K562 (cell line): ENCODE results near the gene PPP1R10. TPM values are rescaled to one million over a fixed set of nuclear protein-coding genes. Genes with fewer than 3 reads are reported as not detected.
A peak's percentile ranks its signal among the peaks of the same experiment; 100 is the strongest.

Experiments used
- CBX3 ChIP-seq, 2 experiments: IDR thresholded peaks; 1 replicate in 1 of 2; 2 replicates in 1 of 2; pipeline ENCODE4 v1.6.1; 2012; ENCODE audit warnings: inconsistent platforms in 2 of 2, low read length in 2 of 2, borderline replicate concordance in 1 of 2, control low read depth in 1 of 2
- MBD1 ChIP-seq: fragments of 250-450 bp; sonication (Bioruptor Pico); IDR thresholded peaks from 2 replicates; pipeline ENCODE4 v1.8.0; 2022; ENCODE audit warnings: inconsistent platforms
- MBD2 ChIP-seq: sonication (generic); IDR thresholded peaks from 2 replicates; pipeline ENCODE4 v1.6.1; 2016; ENCODE audit warnings: low read depth, borderline replicate concordance
- NR2C2 ChIP-seq, 2 experiments: fragments of 200-800 bp in 1 of 2; sonication (Bioruptor generic) in 1 of 2; sonication (generic) in 1 of 2; formaldehyde crosslinking in 1 of 2; IDR thresholded peaks; 2 replicates each; pipeline versions ENCODE4 v1.6.1 to v1.8.0; 2016 to 2022; ENCODE audit warnings: mild to moderate bottlenecking in 1 of 2, missing compliant biosample characterization in 1 of 2, missing genetic modification characterization in 1 of 2, missing genetic modification reagents in 1 of 2
- POLR3G ChIP-seq: IDR thresholded peaks from 2 replicates; pipeline ENCODE4 v1.6.1; 2011; ENCODE audit not compliant: insufficient read length, insufficient replicate concordance; ENCODE audit errors: extremely low read depth
- TRIM24 ChIP-seq, 2 experiments: fragments of 450-650 bp; IDR thresholded peaks; 2 replicates each; pipeline ENCODE4 v1.6.1; 2016
- ZC3H11A ChIP-seq: IDR thresholded peaks from 2 replicates; pipeline ENCODE4 v1.6.1; 2012; ENCODE audit warnings: low read depth, low read length, improper control_type of control experiment
- ZNF232 ChIP-seq: sonication (generic); formaldehyde crosslinking; IDR thresholded peaks from 2 replicates; pipeline ENCODE4 v1.8.0; 2022; ENCODE audit warnings: mild to moderate bottlenecking, missing genetic modification reagents
- polyA plus RNA-seq, 8 experiments: library from polyadenylated mRNA; depleted of rRNA in 4 of 8; stranded (reverse) in 5 of 8; unstranded in 3 of 8; fragments of >200 nt; fragmentation: Nextera tagmentation in 2 of 8; fragmentation: Illumina TruSeq in 1 of 8; extraction: Ambion mirVana in 2 of 8; extraction: Trizol in 1 of 8; gene quantifications; 2 replicates each; pipeline versions ENCODE4 v1.2.1 to v1.2.3, GENCODE V29; 2011 to 2014; ENCODE audit warnings: inconsistent platforms in 1 of 8, missing spikeins in 1 of 8
- total RNA-seq, 7 experiments: library from RNA; depleted of rRNA in 6 of 7; stranded (reverse); fragments of >200 nt in 6 of 7; fragmentation: Illumina TruSeq in 2 of 7; extraction: Trizol in 2 of 7; gene quantifications; 2 replicates each; pipeline versions ENCODE4 v1.2.1 to v1.2.3, GENCODE V29; 2011 to 2021; ENCODE audit warnings: low replicate concordance in 1 of 7
- TF ChIP-seq, protein P1 (sequence below): sonication (generic); formaldehyde crosslinking; IDR thresholded peaks from 2 replicates; pipeline ENCODE4 v1.8.1; 2022; ENCODE audit warnings: missing genetic modification reagents
- TF ChIP-seq, protein P2 (sequence below): fragments of 450-650 bp; IDR thresholded peaks from 2 replicates; pipeline ENCODE4 v1.6.1; 2016; ENCODE audit warnings: borderline replicate concordance
- TF ChIP-seq, protein P3 (sequence below): fragments of 250-450 bp; sonication (Bioruptor Pico); IDR thresholded peaks from 2 replicates; pipeline ENCODE4 v1.8.0; 2022; ENCODE audit warnings: moderate library complexity, mild to moderate bottlenecking, inconsistent platforms
- TF ChIP-seq, protein P4 (sequence below), 2 experiments: fragments of 450-650 bp in 1 of 2; sonication (generic) in 1 of 2; formaldehyde crosslinking in 1 of 2; IDR thresholded peaks in 1 of 2; conservative IDR thresholded peaks in 1 of 2; 2 replicates each; pipeline versions ENCODE4 v1.6.1 to v1.8.1; 2016 to 2023; ENCODE audit warnings: mild to moderate bottlenecking in 2 of 2, moderate library complexity in 2 of 2, inconsistent platforms in 1 of 2, missing genetic modification reagents in 1 of 2

The PPP1R10 gene
- total and polyA plus RNA-seq, 9 of the 15 experiments (the other 6 are each of a cell fraction or from before 2014, with no cell fraction given): 14.1 to 65.5 (median 32.6) TPM

GRCh38 chr6:30571075-30571761 is 45.8 kb downstream of the PPP1R10 start, which contains the start of gene ABCF1 (continued):
- TF ChIP-seq MBD1 (CRISPR knock-in tag) (no peak), MBD2 (peak; percentile 84), NR2C2 (CRISPR knock-in tag; IDR thresholded peaks at IDR 0.05) (peak; percentile 89), NR2C2 (tag; IDR thresholded peaks at IDR 0.05) (peak; percentile 96), POLR3G (no peak), TRIM24 (IDR thresholded peaks at IDR 0.05) (peak; percentile 4 to 81; a peak in 2 of 4 replicates), ZNF232 (CRISPR knock-in tag) (0 out of 2 replicates have a peak, but pooled peaks have one; percentile 18), ZC3H11A (no peak), CBX3 (IDR thresholded peaks at IDR 0.05; ENCODE audit: borderline replicate concordance in 1 of 2, low read length in 2 of 2) (peak in 1 of 2 experiments; percentile 77; a peak in 2 of 3 replicates)
- TF ChIP-seq, protein P1, sequence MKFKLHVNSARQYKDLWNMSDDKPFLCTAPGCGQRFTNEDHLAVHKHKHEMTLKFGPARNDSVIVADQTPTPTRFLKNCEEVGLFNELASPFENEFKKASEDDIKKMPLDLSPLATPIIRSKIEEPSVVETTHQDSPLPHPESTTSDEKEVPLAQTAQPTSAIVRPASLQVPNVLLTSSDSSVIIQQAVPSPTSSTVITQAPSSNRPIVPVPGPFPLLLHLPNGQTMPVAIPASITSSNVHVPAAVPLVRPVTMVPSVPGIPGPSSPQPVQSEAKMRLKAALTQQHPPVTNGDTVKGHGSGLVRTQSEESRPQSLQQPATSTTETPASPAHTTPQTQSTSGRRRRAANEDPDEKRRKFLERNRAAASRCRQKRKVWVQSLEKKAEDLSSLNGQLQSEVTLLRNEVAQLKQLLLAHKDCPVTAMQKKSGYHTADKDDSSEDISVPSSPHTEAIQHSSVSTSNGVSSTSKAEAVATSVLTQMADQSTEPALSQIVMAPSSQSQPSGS (CRISPR knock-in tag): no peak; the same call in 1 of the 2 replicates
- TF ChIP-seq, protein P2, sequence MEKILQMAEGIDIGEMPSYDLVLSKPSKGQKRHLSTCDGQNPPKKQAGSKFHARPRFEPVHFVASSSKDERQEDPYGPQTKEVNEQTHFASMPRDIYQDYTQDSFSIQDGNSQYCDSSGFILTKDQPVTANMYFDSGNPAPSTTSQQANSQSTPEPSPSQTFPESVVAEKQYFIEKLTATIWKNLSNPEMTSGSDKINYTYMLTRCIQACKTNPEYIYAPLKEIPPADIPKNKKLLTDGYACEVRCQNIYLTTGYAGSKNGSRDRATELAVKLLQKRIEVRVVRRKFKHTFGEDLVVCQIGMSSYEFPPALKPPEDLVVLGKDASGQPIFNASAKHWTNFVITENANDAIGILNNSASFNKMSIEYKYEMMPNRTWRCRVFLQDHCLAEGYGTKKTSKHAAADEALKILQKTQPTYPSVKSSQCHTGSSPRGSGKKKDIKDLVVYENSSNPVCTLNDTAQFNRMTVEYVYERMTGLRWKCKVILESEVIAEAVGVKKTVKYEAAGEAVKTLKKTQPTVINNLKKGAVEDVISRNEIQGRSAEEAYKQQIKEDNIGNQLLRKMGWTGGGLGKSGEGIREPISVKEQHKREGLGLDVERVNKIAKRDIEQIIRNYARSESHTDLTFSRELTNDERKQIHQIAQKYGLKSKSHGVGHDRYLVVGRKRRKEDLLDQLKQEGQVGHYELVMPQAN: peak; percentile 99
- TF ChIP-seq, protein P3, sequence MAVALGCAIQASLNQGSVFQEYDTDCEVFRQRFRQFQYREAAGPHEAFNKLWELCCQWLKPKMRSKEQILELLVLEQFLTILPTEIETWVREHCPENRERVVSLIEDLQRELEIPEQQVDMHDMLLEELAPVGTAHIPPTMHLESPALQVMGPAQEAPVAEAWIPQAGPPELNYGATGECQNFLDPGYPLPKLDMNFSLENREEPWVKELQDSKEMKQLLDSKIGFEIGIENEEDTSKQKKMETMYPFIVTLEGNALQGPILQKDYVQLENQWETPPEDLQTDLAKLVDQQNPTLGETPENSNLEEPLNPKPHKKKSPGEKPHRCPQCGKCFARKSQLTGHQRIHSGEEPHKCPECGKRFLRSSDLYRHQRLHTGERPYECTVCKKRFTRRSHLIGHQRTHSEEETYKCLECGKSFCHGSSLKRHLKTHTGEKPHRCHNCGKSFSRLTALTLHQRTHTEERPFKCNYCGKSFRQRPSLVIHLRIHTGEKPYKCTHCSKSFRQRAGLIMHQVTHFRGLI (CRISPR knock-in tag): no peak
- TF ChIP-seq, protein P4, sequence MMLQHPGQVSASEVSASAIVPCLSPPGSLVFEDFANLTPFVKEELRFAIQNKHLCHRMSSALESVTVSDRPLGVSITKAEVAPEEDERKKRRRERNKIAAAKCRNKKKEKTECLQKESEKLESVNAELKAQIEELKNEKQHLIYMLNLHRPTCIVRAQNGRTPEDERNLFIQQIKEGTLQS (IDR thresholded peaks at IDR 0.05): no peak
- TF ChIP-seq, protein P4 (CRISPR knock-in tag; conservative IDR thresholded peaks at IDR 0.05): peak; percentile 84; the same call in 1 of the 2 replicates
